ENCODE data around the gene ISG15. TPM values are rescaled to one million over a fixed set of nuclear protein-coding genes. Genes with fewer than 3 reads are reported as not detected.

The ISG15 gene
- total and polyA plus RNA-seq, 2 of the 13 experiments (the other 11 are each of a cell fraction or from before 2014, with no cell fraction given): 42.1 to 54.9 TPM

DNA sequence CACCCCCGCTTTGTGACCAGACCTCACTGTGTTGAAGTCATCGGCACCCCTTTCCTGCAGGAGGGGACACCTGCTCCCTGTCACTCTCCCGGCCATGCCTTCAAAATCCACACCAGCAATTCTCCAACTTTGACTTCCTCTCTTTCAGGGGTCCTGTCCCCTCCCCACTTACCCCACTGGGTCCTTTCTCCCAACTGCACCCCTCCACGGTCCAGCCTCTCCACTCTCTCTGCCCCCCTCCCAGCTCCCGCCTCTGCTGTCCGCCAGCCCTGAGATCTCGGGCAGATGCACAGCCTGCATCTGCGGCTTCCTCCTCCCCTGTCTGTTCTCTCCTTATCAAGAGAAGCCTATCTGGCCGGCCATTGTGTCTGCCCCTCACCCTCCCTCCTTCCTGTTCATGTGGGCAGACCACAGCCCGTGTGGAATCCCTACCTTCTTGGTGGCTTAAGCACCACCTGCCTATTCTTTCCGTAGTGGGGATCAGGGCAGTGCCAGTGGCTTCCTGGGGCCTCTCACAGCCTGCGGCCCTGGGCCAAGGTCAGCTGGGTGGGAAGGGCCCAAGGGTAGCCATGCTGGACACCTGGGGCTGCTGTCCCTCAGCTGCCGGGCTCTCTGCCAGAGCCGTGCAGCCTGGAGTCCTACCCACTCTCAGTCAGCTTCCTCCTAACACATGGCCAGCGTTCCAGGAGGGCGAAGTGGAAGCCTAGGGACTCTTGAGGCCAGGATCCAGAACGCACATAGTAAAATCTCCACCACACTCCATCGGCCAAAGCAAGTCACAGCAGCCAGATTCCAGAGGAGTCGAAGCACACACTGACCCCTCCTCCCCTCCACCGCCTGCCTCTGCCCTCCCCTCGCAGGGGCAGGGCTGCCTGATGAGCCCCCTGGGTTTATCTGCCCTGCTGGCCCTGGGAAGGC lies 8.3 kb upstream of the ISG15 start (continued):
- TF ChIP-seq, protein P1, sequence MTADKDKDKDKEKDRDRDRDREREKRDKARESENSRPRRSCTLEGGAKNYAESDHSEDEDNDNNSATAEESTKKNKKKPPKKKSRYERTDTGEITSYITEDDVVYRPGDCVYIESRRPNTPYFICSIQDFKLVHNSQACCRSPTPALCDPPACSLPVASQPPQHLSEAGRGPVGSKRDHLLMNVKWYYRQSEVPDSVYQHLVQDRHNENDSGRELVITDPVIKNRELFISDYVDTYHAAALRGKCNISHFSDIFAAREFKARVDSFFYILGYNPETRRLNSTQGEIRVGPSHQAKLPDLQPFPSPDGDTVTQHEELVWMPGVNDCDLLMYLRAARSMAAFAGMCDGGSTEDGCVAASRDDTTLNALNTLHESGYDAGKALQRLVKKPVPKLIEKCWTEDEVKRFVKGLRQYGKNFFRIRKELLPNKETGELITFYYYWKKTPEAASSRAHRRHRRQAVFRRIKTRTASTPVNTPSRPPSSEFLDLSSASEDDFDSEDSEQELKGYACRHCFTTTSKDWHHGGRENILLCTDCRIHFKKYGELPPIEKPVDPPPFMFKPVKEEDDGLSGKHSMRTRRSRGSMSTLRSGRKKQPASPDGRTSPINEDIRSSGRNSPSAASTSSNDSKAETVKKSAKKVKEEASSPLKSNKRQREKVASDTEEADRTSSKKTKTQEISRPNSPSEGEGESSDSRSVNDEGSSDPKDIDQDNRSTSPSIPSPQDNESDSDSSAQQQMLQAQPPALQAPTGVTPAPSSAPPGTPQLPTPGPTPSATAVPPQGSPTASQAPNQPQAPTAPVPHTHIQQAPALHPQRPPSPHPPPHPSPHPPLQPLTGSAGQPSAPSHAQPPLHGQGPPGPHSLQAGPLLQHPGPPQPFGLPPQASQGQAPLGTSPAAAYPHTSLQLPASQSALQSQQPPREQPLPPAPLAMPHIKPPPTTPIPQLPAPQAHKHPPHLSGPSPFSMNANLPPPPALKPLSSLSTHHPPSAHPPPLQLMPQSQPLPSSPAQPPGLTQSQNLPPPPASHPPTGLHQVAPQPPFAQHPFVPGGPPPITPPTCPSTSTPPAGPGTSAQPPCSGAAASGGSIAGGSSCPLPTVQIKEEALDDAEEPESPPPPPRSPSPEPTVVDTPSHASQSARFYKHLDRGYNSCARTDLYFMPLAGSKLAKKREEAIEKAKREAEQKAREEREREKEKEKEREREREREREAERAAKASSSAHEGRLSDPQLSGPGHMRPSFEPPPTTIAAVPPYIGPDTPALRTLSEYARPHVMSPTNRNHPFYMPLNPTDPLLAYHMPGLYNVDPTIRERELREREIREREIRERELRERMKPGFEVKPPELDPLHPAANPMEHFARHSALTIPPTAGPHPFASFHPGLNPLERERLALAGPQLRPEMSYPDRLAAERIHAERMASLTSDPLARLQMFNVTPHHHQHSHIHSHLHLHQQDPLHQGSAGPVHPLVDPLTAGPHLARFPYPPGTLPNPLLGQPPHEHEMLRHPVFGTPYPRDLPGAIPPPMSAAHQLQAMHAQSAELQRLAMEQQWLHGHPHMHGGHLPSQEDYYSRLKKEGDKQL (CRISPR knock-in tag; IDR thresholded peaks at IDR 0.05; ENCODE audit: low read depth): no peak
- TF ChIP-seq ZBTB42 (CRISPR knock-in tag; IDR thresholded peaks at IDR 0.05) (no peak), MAFG (CRISPR knock-in tag; IDR thresholded peaks at IDR 0.05) (no peak), MED13 (CRISPR knock-in tag; IDR thresholded peaks at IDR 0.05) (no peak), POLR2G (IDR thresholded peaks at IDR 0.05; ENCODE audit: low read depth, low read length) (no peak), ZSCAN31 (CRISPR knock-in tag; IDR thresholded peaks at IDR 0.05; ENCODE audit: low read depth) (no peak; the same call in 1 of the 2 replicates), NFIC (IDR thresholded peaks at IDR 0.05; ENCODE audit: low read length) (no peak), MED1 (CRISPR knock-in tag; IDR thresholded peaks at IDR 0.05) (peak; percentile 61), ESRRA (CRISPR knock-in tag; IDR thresholded peaks at IDR 0.05; ENCODE audit: low read depth) (no peak), HNRNPL (IDR thresholded peaks at IDR 0.05; ENCODE audit: low read depth, low read length) (peak; percentile 87; the same call in 1 of the 2 replicates), PHF21A (CRISPR knock-in tag; IDR thresholded peaks at IDR 0.05) (no peak; the same call in 1 of the 2 replicates), ZNF607 (CRISPR knock-in tag; IDR thresholded peaks at IDR 0.05; ENCODE audit: borderline replicate concordance) (no peak)
- TF ChIP-seq, protein P2, sequence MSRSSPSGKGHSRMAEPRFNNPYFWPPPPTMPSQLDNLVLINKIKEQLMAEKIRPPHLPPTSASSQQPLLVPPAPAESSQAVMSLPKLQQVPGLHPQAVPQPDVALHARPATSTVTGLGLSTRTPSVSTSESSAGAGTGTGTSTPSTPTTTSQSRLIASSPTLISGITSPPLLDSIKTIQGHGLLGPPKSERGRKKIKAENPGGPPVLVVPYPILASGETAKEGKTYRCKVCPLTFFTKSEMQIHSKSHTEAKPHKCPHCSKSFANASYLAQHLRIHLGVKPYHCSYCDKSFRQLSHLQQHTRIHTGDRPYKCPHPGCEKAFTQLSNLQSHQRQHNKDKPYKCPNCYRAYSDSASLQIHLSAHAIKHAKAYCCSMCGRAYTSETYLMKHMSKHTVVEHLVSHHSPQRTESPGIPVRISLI (CRISPR knock-in tag; IDR thresholded peaks at IDR 0.05; ENCODE audit: borderline replicate concordance): no peak
- TF ChIP-seq, protein P3, sequence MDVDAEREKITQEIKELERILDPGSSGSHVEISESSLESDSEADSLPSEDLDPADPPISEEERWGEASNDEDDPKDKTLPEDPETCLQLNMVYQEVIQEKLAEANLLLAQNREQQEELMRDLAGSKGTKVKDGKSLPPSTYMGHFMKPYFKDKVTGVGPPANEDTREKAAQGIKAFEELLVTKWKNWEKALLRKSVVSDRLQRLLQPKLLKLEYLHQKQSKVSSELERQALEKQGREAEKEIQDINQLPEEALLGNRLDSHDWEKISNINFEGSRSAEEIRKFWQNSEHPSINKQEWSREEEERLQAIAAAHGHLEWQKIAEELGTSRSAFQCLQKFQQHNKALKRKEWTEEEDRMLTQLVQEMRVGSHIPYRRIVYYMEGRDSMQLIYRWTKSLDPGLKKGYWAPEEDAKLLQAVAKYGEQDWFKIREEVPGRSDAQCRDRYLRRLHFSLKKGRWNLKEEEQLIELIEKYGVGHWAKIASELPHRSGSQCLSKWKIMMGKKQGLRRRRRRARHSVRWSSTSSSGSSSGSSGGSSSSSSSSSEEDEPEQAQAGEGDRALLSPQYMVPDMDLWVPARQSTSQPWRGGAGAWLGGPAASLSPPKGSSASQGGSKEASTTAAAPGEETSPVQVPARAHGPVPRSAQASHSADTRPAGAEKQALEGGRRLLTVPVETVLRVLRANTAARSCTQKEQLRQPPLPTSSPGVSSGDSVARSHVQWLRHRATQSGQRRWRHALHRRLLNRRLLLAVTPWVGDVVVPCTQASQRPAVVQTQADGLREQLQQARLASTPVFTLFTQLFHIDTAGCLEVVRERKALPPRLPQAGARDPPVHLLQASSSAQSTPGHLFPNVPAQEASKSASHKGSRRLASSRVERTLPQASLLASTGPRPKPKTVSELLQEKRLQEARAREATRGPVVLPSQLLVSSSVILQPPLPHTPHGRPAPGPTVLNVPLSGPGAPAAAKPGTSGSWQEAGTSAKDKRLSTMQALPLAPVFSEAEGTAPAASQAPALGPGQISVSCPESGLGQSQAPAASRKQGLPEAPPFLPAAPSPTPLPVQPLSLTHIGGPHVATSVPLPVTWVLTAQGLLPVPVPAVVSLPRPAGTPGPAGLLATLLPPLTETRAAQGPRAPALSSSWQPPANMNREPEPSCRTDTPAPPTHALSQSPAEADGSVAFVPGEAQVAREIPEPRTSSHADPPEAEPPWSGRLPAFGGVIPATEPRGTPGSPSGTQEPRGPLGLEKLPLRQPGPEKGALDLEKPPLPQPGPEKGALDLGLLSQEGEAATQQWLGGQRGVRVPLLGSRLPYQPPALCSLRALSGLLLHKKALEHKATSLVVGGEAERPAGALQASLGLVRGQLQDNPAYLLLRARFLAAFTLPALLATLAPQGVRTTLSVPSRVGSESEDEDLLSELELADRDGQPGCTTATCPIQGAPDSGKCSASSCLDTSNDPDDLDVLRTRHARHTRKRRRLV (CRISPR knock-in tag; IDR thresholded peaks at IDR 0.05): no peak
- TF ChIP-seq, protein P4, sequence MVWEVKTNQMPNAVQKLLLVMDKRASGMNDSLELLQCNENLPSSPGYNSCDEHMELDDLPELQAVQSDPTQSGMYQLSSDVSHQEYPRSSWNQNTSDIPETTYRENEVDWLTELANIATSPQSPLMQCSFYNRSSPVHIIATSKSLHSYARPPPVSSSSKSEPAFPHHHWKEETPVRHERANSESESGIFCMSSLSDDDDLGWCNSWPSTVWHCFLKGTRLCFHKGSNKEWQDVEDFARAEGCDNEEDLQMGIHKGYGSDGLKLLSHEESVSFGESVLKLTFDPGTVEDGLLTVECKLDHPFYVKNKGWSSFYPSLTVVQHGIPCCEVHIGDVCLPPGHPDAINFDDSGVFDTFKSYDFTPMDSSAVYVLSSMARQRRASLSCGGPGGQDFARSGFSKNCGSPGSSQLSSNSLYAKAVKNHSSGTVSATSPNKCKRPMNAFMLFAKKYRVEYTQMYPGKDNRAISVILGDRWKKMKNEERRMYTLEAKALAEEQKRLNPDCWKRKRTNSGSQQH (CRISPR knock-in tag; IDR thresholded peaks at IDR 0.05; ENCODE audit: low read depth): no peak

Measured in HepG2 (cell line).